Activated naive CD8-positive, alpha-beta T cell (primary cell): ENCODE data around the gene ETV3.

Source experiments
- H3K27ac Mint-ChIP-seq: one replicate; pipeline ENCODE4 v1.8.0; 2021; ENCODE audit warnings: mixed read lengths
- H3K27me3 Mint-ChIP-seq: one replicate; pipeline ENCODE4 v1.8.0; 2021; ENCODE audit warnings: mixed read lengths
- H3K36me3 Mint-ChIP-seq: one replicate; pipeline ENCODE4 v1.8.0; 2021; ENCODE audit warnings: mixed read lengths
- H3K4me1 Mint-ChIP-seq: one replicate; pipeline ENCODE4 v1.8.0; 2021; ENCODE audit warnings: low read depth, mixed read lengths
- H3K4me3 Mint-ChIP-seq: one replicate; pipeline ENCODE4 v1.8.0; 2021; ENCODE audit warnings: mild to moderate bottlenecking, mixed read lengths
- H3K9me3 Mint-ChIP-seq: one replicate; pipeline ENCODE4 v1.8.0; 2021; ENCODE audit warnings: low read depth, mixed read lengths

ETV3 gene

GRCh38 chr1:157090196-157090647, 48.0 kb downstream of the ETV3 start:
- peaks cover 3% of the 10 kb centered on the region for H3K27me3 Mint-ChIP-seq

GRCh38 chr1:157089789-157090188, 48.4 kb downstream of the ETV3 start:
- Mint-ChIP-seq H3K27ac (no peak overlapping the region), H3K36me3 (no peaks in the 10 kb centered on the region), H3K4me1 (peaks cover 4% of the 10 kb centered on the region), H3K27me3 (peaks cover 3% of the 10 kb centered on the region), H3K4me3 (no peak overlapping the region), H3K9me3 (no peaks in the 10 kb centered on the region)

More at GRCh38 chr1:157090196-157090647, 48.0 kb downstream of the ETV3 start:
- Mint-ChIP-seq H3K9me3 (no peaks in the 10 kb centered on the region), H3K27ac (no peak overlapping the region), H3K4me1 (peaks cover 4% of the 10 kb centered on the region), H3K36me3 (no peaks in the 10 kb centered on the region), H3K4me3 (no peak overlapping the region)

GRCh38 chr1:157088607-157089006, 49.6 kb downstream of the ETV3 start:
- H3K36me3 Mint-ChIP-seq = no peaks in the 10 kb centered on the region
- H3K4me1 Mint-ChIP-seq = peaks cover 4% of the 10 kb centered on the region
- no peak overlapping the region for H3K27ac Mint-ChIP-seq
- no peak overlapping the region for H3K4me3 Mint-ChIP-seq
- peaks cover 3% of the 10 kb centered on the region for H3K27me3 Mint-ChIP-seq
- no peaks in the 10 kb centered on the region for H3K9me3 Mint-ChIP-seq

GRCh38 chr1:157087030-157087429, 51.2 kb downstream of the ETV3 start:
- Mint-ChIP-seq H3K36me3 (no peaks in the 10 kb centered on the region), H3K9me3 (no peaks in the 10 kb centered on the region)

GRCh38 chr1:157086299-157086698, 51.9 kb downstream of the ETV3 start:
- peaks cover 4% of the 10 kb centered on the region for H3K4me1 Mint-ChIP-seq
- no peaks in the 10 kb centered on the region for H3K36me3 Mint-ChIP-seq
- H3K9me3 Mint-ChIP-seq = no peaks in the 10 kb centered on the region
- H3K4me3 Mint-ChIP-seq = no peak overlapping the region
- no peak overlapping the region for H3K27ac Mint-ChIP-seq
- peaks cover 3% of the 10 kb centered on the region for H3K27me3 Mint-ChIP-seq

More at GRCh38 chr1:157087030-157087429, 51.2 kb downstream of the ETV3 start:
- H3K4me1 Mint-ChIP-seq = peaks cover 4% of the 10 kb centered on the region
- H3K27me3 Mint-ChIP-seq = peaks cover 3% of the 10 kb centered on the region
- no peak overlapping the region for H3K27ac Mint-ChIP-seq
- no peak overlapping the region for H3K4me3 Mint-ChIP-seq

- no peaks in the 10 kb centered on the region for H3K36me3 Mint-ChIP-seq
- H3K4me1 Mint-ChIP-seq = peaks cover 4% of the 10 kb centered on the region
- no peaks in the 10 kb centered on the region for H3K9me3 Mint-ChIP-seq
- H3K4me3 Mint-ChIP-seq = no peak overlapping the region
- H3K27me3 Mint-ChIP-seq = peaks cover 3% of the 10 kb centered on the region
- no peak overlapping the region for H3K27ac Mint-ChIP-seq
Measured at GRCh38 chr1:157085421-157085820, 52.8 kb downstream of the ETV3 start.

GRCh38 chr1:157084720-157085119, 53.5 kb downstream of the ETV3 start:
- Mint-ChIP-seq H3K4me1 (no peaks in the 10 kb centered on the region), H3K27me3 (peaks cover 1% of the 10 kb centered on the region), H3K36me3 (no peaks in the 10 kb centered on the region), H3K27ac (no peak overlapping the region), H3K4me3 (no peak overlapping the region), H3K9me3 (no peaks in the 10 kb centered on the region)

- Mint-ChIP-seq H3K36me3 (no peaks in the 10 kb centered on the region), H3K27me3 (peaks cover 17% of the 10 kb centered on the region), H3K4me3 (no peak overlapping the region), H3K9me3 (no peaks in the 10 kb centered on the region), H3K4me1 (no peaks in the 10 kb centered on the region), H3K27ac (no peak overlapping the region)
Measured at GRCh38 chr1:157081707-157082106, 56.5 kb downstream of the ETV3 start.

GRCh38 chr1:157080714-157081113, 57.5 kb downstream of the ETV3 start:
- no peaks in the 10 kb centered on the region for H3K36me3 Mint-ChIP-seq
- H3K9me3 Mint-ChIP-seq = no peaks in the 10 kb centered on the region
- no peak overlapping the region for H3K27ac Mint-ChIP-seq
- H3K27me3 Mint-ChIP-seq = peaks cover 17% of the 10 kb centered on the region
- no peak overlapping the region for H3K4me3 Mint-ChIP-seq
- no peaks in the 10 kb centered on the region for H3K4me1 Mint-ChIP-seq

GRCh38 chr1:157077394-157077793, 60.8 kb downstream of the ETV3 start:
- Mint-ChIP-seq H3K9me3 (no peaks in the 10 kb centered on the region), H3K36me3 (no peaks in the 10 kb centered on the region), H3K27me3 (peaks cover 27% of the 10 kb centered on the region), H3K4me3 (no peak overlapping the region), H3K4me1 (no peaks in the 10 kb centered on the region), H3K27ac (no peak overlapping the region)

GRCh38 chr1:157073944-157074685, 64.1 kb downstream of the ETV3 start:
- Mint-ChIP-seq H3K9me3 (no peaks in the 10 kb centered on the region), H3K36me3 (no peaks in the 10 kb centered on the region), H3K27ac (no peak overlapping the region), H3K4me3 (no peak overlapping the region), H3K4me1 (no peaks in the 10 kb centered on the region), H3K27me3 (peaks cover 26% of the 10 kb centered on the region)
